ENCODE data around the gene RNU4-1. TPM values are rescaled to one million over a fixed set of nuclear protein-coding genes. Genes with fewer than 3 reads are reported as not detected.

Gene RNU4-1
- total and polyA plus RNA-seq, 11 donors = 376 to 4,299 (median 1,541) TPM; not detected in 4

DNA sequence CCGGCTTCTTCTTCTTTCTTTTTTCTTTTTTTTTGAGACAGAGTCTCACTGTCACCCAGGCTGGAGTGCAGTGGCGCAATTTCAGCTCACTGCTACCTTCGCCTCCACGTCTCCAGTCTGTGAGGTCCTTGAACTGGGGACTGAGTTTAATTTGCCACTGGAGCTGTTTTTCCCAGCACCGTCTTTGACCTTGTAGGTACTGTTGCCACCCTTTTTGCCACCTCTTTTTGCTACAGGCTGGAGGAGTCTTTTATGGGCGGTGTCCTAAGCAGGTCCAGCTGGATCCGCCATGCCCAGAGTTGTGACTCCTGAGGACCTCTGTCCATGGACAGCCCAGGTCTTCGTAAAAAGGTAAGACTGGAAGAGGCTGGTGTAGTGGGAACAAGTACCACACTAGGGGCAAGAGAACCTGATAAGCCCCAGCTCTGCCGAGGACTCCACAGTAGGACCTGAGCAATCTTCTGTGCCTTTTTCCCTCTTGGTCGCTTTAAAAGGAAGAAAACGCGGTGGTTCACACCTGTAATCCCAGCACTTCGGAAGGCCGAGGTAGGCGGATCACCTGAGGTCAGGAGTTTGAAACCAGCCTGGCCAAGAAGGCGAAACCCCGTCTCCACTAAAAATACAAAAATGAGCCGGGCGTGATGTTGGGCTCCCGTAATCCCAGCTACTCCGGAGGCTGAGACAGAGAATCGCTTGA, 2.3 kb downstream of the RNU4-1 start:
- intact Hi-C loops (cut with DNase I) = no loop called here
- 25 to 28% (median 26%) methylated on average over 22 of the region's 22 CpGs for WGBS, 4 donors
- no peak for DNase-seq

DNA sequence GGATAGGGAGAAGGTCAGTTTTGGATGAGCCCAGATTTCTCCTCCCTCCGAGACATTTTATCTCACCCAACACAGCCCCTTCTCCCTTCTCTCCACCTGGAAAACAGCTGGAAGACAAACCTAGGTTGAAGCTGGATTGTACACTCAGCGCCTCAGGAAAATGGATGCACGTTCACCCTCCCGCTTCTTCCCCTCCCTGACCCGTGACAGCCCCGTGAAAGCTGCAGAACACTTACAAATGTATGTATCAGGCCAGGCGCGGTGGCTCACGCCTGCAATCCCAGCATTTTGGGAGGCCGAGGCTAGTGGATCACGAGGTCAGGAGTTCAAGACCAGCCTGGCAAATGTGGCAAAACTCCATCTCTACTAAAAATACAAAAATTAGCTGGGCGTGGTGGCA, 5.5 kb downstream of the RNU4-1 start:
- H3K9me3 ChIP-seq = no peaks in the 10 kb centered on the region
- H3K27ac ChIP-seq = no peak overlapping the region
- no peaks in the 10 kb centered on the region for H3K27me3 ChIP-seq
- no peak for ATAC-seq
- no peaks in the 10 kb centered on the region for H3K36me3 ChIP-seq
- TF ChIP-seq, protein P1, sequence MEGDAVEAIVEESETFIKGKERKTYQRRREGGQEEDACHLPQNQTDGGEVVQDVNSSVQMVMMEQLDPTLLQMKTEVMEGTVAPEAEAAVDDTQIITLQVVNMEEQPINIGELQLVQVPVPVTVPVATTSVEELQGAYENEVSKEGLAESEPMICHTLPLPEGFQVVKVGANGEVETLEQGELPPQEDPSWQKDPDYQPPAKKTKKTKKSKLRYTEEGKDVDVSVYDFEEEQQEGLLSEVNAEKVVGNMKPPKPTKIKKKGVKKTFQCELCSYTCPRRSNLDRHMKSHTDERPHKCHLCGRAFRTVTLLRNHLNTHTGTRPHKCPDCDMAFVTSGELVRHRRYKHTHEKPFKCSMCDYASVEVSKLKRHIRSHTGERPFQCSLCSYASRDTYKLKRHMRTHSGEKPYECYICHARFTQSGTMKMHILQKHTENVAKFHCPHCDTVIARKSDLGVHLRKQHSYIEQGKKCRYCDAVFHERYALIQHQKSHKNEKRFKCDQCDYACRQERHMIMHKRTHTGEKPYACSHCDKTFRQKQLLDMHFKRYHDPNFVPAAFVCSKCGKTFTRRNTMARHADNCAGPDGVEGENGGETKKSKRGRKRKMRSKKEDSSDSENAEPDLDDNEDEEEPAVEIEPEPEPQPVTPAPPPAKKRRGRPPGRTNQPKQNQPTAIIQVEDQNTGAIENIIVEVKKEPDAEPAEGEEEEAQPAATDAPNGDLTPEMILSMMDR (IDR thresholded peaks at IDR 0.05) = no peak
- TF ChIP-seq POLR2A (IDR thresholded peaks at IDR 0.05) = no peak
- no peak overlapping the region for H3K4me3 ChIP-seq
- WGBS, 4 donors = 77 to 83% (median 80%) methylated on average over 12 of the region's 12 CpGs
- peaks cover 0 to 17% (median 4%) of the 10 kb centered on the region in 12 donors for H3K4me1 ChIP-seq
- no peak for DNase-seq
- intact Hi-C loops (cut with DNase I) = no loop called here

More for the DNA sequence above, 2.3 kb downstream of the RNU4-1 start:
- H3K9me3 ChIP-seq = no peaks in the 10 kb centered on the region
- H3K27me3 ChIP-seq = no peaks in the 10 kb centered on the region
- peak in 2 of 4 donors; percentile 2 to 4 for ATAC-seq
- H3K4me3 ChIP-seq = peak overlapping the region in 10 of 12 donors; percentile 17 to 76 (median 58)
- peak overlapping the region; percentile 95 to 100 (median 98) for H3K27ac ChIP-seq
- TF ChIP-seq, protein P1 (IDR thresholded peaks at IDR 0.05) = no peak
- TF ChIP-seq POLR2A (IDR thresholded peaks at IDR 0.05) = no peak
- H3K4me1 ChIP-seq = peaks cover 0 to 27% (median 10%) of the 10 kb centered on the region in 12 donors
- H3K36me3 ChIP-seq = no peaks in the 10 kb centered on the region

DNA sequence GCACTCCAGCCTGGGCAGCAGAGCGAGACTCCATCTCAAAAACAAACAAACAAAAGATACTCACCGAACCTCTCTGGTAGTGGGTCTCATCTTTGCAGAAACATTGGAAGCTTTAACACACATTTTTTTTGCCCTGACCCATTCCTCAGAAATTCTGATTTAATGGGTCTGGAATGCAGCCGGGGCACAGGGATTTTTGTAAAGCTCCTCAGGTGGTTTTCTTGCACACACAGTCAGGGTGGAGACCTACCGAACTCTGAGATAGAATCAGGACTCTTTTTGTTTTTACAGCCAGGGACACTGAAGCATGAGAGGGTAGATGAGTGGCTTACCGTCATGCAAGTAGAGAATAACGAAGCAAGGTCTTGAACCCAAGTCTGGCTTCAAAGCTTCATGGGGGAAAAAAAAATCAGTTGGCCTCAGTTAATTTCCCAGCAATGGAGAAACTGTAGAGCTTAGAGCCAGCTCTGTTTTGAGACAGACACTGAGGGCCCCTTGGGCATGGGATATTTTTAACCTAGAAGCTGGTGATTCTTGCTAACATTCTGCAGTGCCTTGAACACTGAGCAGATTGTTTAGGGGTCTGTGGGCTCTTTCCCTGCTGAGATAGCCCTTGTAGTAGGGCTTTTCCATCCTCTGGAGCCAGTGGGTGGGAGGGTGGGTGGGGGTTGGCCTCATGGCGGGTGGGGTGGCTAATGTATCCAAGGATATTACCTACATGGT, 6.1 kb downstream of the RNU4-1 start:
- Histone ChIP-seq H3K4me3 (no peak overlapping the region), H3K4me1 (peaks cover 0 to 17% (median 4%) of the 10 kb centered on the region in 12 donors), H3K27ac (no peak overlapping the region), H3K27me3 (no peaks in the 10 kb centered on the region), H3K9me3 (no peaks in the 10 kb centered on the region), H3K36me3 (no peaks in the 10 kb centered on the region)
- intact Hi-C loops (cut with DNase I) = no loop called here
- ATAC-seq (no peak), DNase-seq (no peak)
- TF ChIP-seq POLR2A (IDR thresholded peaks at IDR 0.05) = no peak
- TF ChIP-seq, protein P1 (IDR thresholded peaks at IDR 0.05) = no peak
- 59 to 67% (median 63%) methylated on average over 7 of the region's 7 CpGs for WGBS, 4 donors

DNA sequence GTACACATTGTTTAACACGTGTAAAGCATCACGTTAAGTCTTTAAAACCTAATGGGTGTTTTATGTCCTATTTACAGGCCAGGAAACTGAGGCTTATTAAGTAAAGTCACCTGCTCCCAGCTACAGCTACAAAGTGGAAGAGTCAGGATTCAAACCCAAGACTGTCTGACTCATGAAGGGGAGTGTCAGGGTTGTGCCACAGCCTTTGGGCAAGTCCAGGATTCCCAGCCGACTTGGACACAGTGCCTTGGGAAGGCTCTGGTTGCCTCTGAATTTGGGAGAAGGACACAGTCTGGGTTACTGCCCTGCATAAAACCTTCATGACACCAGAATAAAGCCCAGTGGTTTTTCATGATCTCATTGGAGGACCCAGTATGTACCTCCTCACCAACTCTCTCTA, 8.7 kb downstream of the RNU4-1 start:
- Histone ChIP-seq H3K4me3 (no peak overlapping the region), H3K27ac (no peak overlapping the region), H3K36me3 (no peaks in the 10 kb centered on the region), H3K27me3 (no peaks in the 10 kb centered on the region), H3K4me1 (no peaks in the 10 kb centered on the region), H3K9me3 (no peaks in the 10 kb centered on the region)
- intact Hi-C loops (cut with DNase I) = no loop called here
- no peak for TF ChIP-seq POLR2A (IDR thresholded peaks at IDR 0.05)
- TF ChIP-seq, protein P1 (IDR thresholded peaks at IDR 0.05) = no peak
- 89 to 97% (median 91%) methylated on average over 3 of the region's 3 CpGs for WGBS, 4 donors
- no peak for DNase-seq
- no peak for ATAC-seq
